ENCODE results near the gene CAGE1.
"Not testable (repeated sequence)": the region's sequence is repeated elsewhere in the genome, so short reads cannot be mapped to it uniquely, and the experiment has no call there.

CAGE1 gene

GRCh38 chr6:7335519-7335918 lies 54.0 kb downstream of the CAGE1 start:
- no peak for DNase-seq

- no peak for DNase-seq
Measured at GRCh38 chr6:7334685-7335084, 54.9 kb downstream of the CAGE1 start.

- DNase-seq: peak; percentile 80
Measured at GRCh38 chr6:7332090-7332745, 57.3 kb downstream of the CAGE1 start.

GRCh38 chr6:7331452-7331851 lies 58.1 kb downstream of the CAGE1 start:
- no peak for DNase-seq

GRCh38 chr6:7328243-7328642 lies 61.3 kb downstream of the CAGE1 start:
- DNase-seq: peak; percentile 79

- DNase-seq: no peak
Measured at GRCh38 chr6:7325750-7326149, 63.8 kb downstream of the CAGE1 start.

- peak; percentile 94 for DNase-seq
Measured at GRCh38 chr6:7324520-7324919, 65.0 kb downstream of the CAGE1 start.

- no peak for DNase-seq
Measured at GRCh38 chr6:7323074-7323473, 66.5 kb downstream of the CAGE1 start.

GRCh38 chr6:7321866-7322265 lies 67.7 kb downstream of the CAGE1 start:
- DNase-seq: not testable (repeated sequence)

GRCh38 chr6:7319406-7319805 lies 70.1 kb downstream of the CAGE1 start:
- DNase-seq: not testable (repeated sequence)

GRCh38 chr6:7317538-7317937 lies 72.0 kb downstream of the CAGE1 start:
- DNase-seq: no peak

- no peak for DNase-seq
Measured at GRCh38 chr6:7316658-7317533, 72.6 kb downstream of the CAGE1 start.

GRCh38 chr6:7315948-7316365 lies 73.6 kb downstream of the CAGE1 start:
- no peak for DNase-seq

- DNase-seq: not testable (repeated sequence)
Measured at GRCh38 chr6:7315087-7315947, 74.2 kb downstream of the CAGE1 start.

- no peak for DNase-seq
Measured at GRCh38 chr6:7314414-7314813, 75.1 kb downstream of the CAGE1 start.

GRCh38 chr6:7313505-7314165 lies 75.9 kb downstream of the CAGE1 start:
- DNase-seq: peak; percentile 63

- peak; percentile 98 for DNase-seq
Measured at GRCh38 chr6:7312616-7313504, 76.7 kb downstream of the CAGE1 start, which contains the start of gene SSR1. TSS of gene SSR1 (minus strand) at chr6:7313199. CDS start at chr6:7313120, 79 bp downstream.

GRCh38 chr6:7311917-7312615 lies 77.5 kb downstream of the CAGE1 start:
- peak; percentile 65 for DNase-seq

- no peak for DNase-seq
Measured at GRCh38 chr6:7311176-7311575, 78.4 kb downstream of the CAGE1 start.

- DNase-seq: no peak
Measured at GRCh38 chr6:7309050-7309449, 80.5 kb downstream of the CAGE1 start.

GRCh38 chr6:7307533-7307932 lies 82.0 kb downstream of the CAGE1 start:
- DNase-seq: no peak

All from inflammatory macrophage treated with lipopolysaccharide for 4 hours (primary cell).